GM19099 (cell line): Measurements from ENCODE around the gene MFNG.

Experiments used
- POLR2A ChIP-seq: IDR thresholded peaks from 3 replicates; pipeline ENCODE4 v1.6.1; 2011; ENCODE audit warnings: low read depth; ENCODE audit not compliant: insufficient read length; ENCODE audit errors: extremely low read depth

MFNG gene

GRCh38 chr22:37433786-37434185, 52.4 kb downstream of the MFNG start:
- no peak for TF ChIP-seq POLR2A

- no peak for TF ChIP-seq POLR2A
Measured at GRCh38 chr22:37432708-37433054, 53.5 kb downstream of the MFNG start.

GRCh38 chr22:37431801-37432707, 54.1 kb downstream of the MFNG start:
- no peak for TF ChIP-seq POLR2A

GRCh38 chr22:37431366-37431765, 54.8 kb downstream of the MFNG start:
- TF ChIP-seq POLR2A = no peak

GRCh38 chr22:37430941-37431340, 55.2 kb downstream of the MFNG start:
- no peak for TF ChIP-seq POLR2A

- no peak for TF ChIP-seq POLR2A
Measured at GRCh38 chr22:37428649-37429586, 57.3 kb downstream of the MFNG start.

- TF ChIP-seq POLR2A = no peak
Measured at GRCh38 chr22:37427711-37428635, 58.2 kb downstream of the MFNG start.

- TF ChIP-seq POLR2A = no peak
Measured at GRCh38 chr22:37427135-37427710, 59.0 kb downstream of the MFNG start, which contains the start of gene ELFN2. Gene ELFN2 (minus strand): TSS chr22:37427479. CDS start chr22:37375534, 51,945 bp downstream.

GRCh38 chr22:37426706-37427134, 59.5 kb downstream of the MFNG start:
- TF ChIP-seq POLR2A = no peak

GRCh38 chr22:37425800-37426705, 60.1 kb downstream of the MFNG start:
- no peak for TF ChIP-seq POLR2A

- TF ChIP-seq POLR2A = no peak
Measured at GRCh38 chr22:37425369-37425768, 60.8 kb downstream of the MFNG start.

- TF ChIP-seq POLR2A = no peak
Measured at GRCh38 chr22:37423283-37423682, 62.9 kb downstream of the MFNG start.

GRCh38 chr22:37421468-37421877, 64.7 kb downstream of the MFNG start:
- TF ChIP-seq POLR2A = no peak
